HFFc6 (cell line): Measurements from ENCODE around the gene FRMD5. TPM values are rescaled to one million over a fixed set of nuclear protein-coding genes. Genes with fewer than 3 reads are reported as not detected.

Experiments
- DNase-seq: peaks from one replicate; pipeline ENCODE4 v3.0.0-alpha.2; 2018
- H3K27ac Mint-ChIP-seq: 2 replicates; pipeline ENCODE4 v1.8.0; 2020; ENCODE audit warnings: mild to moderate bottlenecking, mixed read lengths
- H3K27me3 Mint-ChIP-seq: 2 replicates; pipeline ENCODE4 v1.8.0; 2021; ENCODE audit warnings: mild to moderate bottlenecking, moderate library complexity, mixed read lengths; ENCODE audit not compliant: insufficient read depth
- H3K36me3 Mint-ChIP-seq: 2 replicates; pipeline ENCODE4 v1.8.0; 2021; ENCODE audit warnings: low read depth, mixed read lengths
- H3K4me1 Mint-ChIP-seq: 2 replicates; pipeline ENCODE4 v1.8.0; 2020; ENCODE audit warnings: low read depth, mixed read lengths
- H3K4me3 Mint-ChIP-seq: 2 replicates; pipeline ENCODE4 v1.8.0; 2020; ENCODE audit warnings: mild to moderate bottlenecking, moderate library complexity, mixed read lengths
- H3K9me3 Mint-ChIP-seq: 2 replicates; pipeline ENCODE4 v1.8.0; 2020; ENCODE audit warnings: mild to moderate bottlenecking, mixed read lengths
- CTCF ChIP-seq: fragments of 200-600 bp; sonication (generic); IDR thresholded peaks from 2 replicates; pipeline ENCODE4 v1.5.0; 2021; ENCODE audit warnings: antibody characterized with exemption, mild to moderate bottlenecking
- total RNA-seq, 6 experiments: library from RNA; stranded (reverse); fragmentation: NEBNext Ultra II Directional; extraction: Animal tissue kit (Norgen Biotek cat#: 25700); gene quantifications; 2 replicates in 1 of 6; 3 replicates in 5 of 6; pipeline ENCODE4 v1.2.3, GENCODE V29; 2021

The FRMD5 gene
- total RNA-seq, 6 experiments from 2014 or later = 0.67 to 1.1 (median 0.94) TPM

- peak; percentile 98 for DNase-seq
- Mint-ChIP-seq H3K27ac (peak overlapping the region; percentile 96), H3K4me3 (peak overlapping the region; percentile 67), H3K36me3 (0 out of 2 replicates have a peak, but pooled peaks cover 3% of the 10 kb centered on the region), H3K9me3 (no peaks in the 10 kb centered on the region), H3K4me1 (peaks cover 58% of the 10 kb centered on the region), H3K27me3 (no peaks in the 10 kb centered on the region)
- TF ChIP-seq CTCF = peak; percentile 19
Measured at GRCh38 chr15:43913026-43913780, 281.9 kb downstream of the FRMD5 start.

GRCh38 chr15:43912208-43912607 lies 282.9 kb downstream of the FRMD5 start:
- H3K27ac Mint-ChIP-seq = peak overlapping the region; percentile 96
- H3K36me3 Mint-ChIP-seq = 0 out of 2 replicates have a peak, but pooled peaks cover 3% of the 10 kb centered on the region
- H3K4me1 Mint-ChIP-seq = peaks cover 58% of the 10 kb centered on the region
- no peaks in the 10 kb centered on the region for H3K27me3 Mint-ChIP-seq
- TF ChIP-seq CTCF = no peak
- H3K4me3 Mint-ChIP-seq = peak overlapping the region; percentile 77
- DNase-seq = no peak
- H3K9me3 Mint-ChIP-seq = no peaks in the 10 kb centered on the region

- Mint-ChIP-seq H3K9me3 (no peaks in the 10 kb centered on the region), H3K27ac (peak overlapping the region; percentile 96), H3K36me3 (0 out of 2 replicates have a peak, but pooled peaks cover 3% of the 10 kb centered on the region), H3K27me3 (no peaks in the 10 kb centered on the region), H3K4me3 (peak overlapping the region; percentile 77), H3K4me1 (peaks cover 57% of the 10 kb centered on the region)
- peak; percentile 98 for DNase-seq
- TF ChIP-seq CTCF = no peak
Measured at GRCh38 chr15:43911235-43911781, 283.8 kb downstream of the FRMD5 start.

GRCh38 chr15:43908516-43909050 lies 286.5 kb downstream of the FRMD5 start:
- Mint-ChIP-seq H3K9me3 (no peaks in the 10 kb centered on the region), H3K27me3 (peaks cover 2% of the 10 kb centered on the region), H3K4me3 (no peak overlapping the region), H3K36me3 (0 out of 2 replicates have a peak, but pooled peaks cover 3% of the 10 kb centered on the region), H3K4me1 (peaks cover 43% of the 10 kb centered on the region), H3K27ac (peak overlapping the region; percentile 18; the same call in 1 of the 2 replicates)
- no peak for DNase-seq
- no peak for TF ChIP-seq CTCF

- H3K27ac Mint-ChIP-seq = no peak overlapping the region
- H3K36me3 Mint-ChIP-seq = 0 out of 2 replicates have a peak, but pooled peaks cover 2% of the 10 kb centered on the region
- peaks cover 2% of the 10 kb centered on the region for H3K27me3 Mint-ChIP-seq
- no peak for TF ChIP-seq CTCF
- H3K4me3 Mint-ChIP-seq = no peak overlapping the region
- no peak for DNase-seq
- no peaks in the 10 kb centered on the region for H3K9me3 Mint-ChIP-seq
- peaks cover 16% of the 10 kb centered on the region for H3K4me1 Mint-ChIP-seq
Measured at GRCh38 chr15:43905755-43906154, 289.3 kb downstream of the FRMD5 start.
